Activated T-helper 1 cell treated with anti-CD3 and anti-CD28 coated beads, Interleukin-12 subunit alpha, Interleukin-12 subunit beta, Interleukin-2, Interleukin-4 antibody, amounts not matched to agents 30 ng/mL and 10 ng/mL and 1 ng/mL, durations not matched to agents 14 hours and 24 hours and 36 hours (primary cell): Measurements from ENCODE around the gene PSTPIP1. TPM values are rescaled to one million over a fixed set of nuclear protein-coding genes. Genes with fewer than 3 reads are reported as not detected.
A peak's percentile ranks its signal among the peaks of the same experiment; 100 is the strongest.

Experiments used
- DNase-seq: peaks from one replicate; pipeline ENCODE4 v3.0.0; 2021; ENCODE audit warnings: low spot score
- H3K27ac Mint-ChIP-seq: one replicate; pipeline ENCODE4 v1.8.0; 2021; ENCODE audit warnings: mild to moderate bottlenecking, mixed read lengths
- H3K27me3 Mint-ChIP-seq: one replicate; pipeline ENCODE4 v1.8.0; 2022; ENCODE audit warnings: mild to moderate bottlenecking, moderate library complexity, mixed read lengths; ENCODE audit not compliant: insufficient read depth
- H3K36me3 Mint-ChIP-seq: one replicate; pipeline ENCODE4 v1.8.0; 2021; ENCODE audit warnings: low read depth, mixed read lengths
- H3K4me1 Mint-ChIP-seq: one replicate; pipeline ENCODE4 v1.8.0; 2021; ENCODE audit warnings: low read depth, mixed read lengths
- H3K4me3 Mint-ChIP-seq: one replicate; pipeline ENCODE4 v1.8.0; 2021; ENCODE audit warnings: mild to moderate bottlenecking, moderate library complexity, mixed read lengths
- H3K9me3 Mint-ChIP-seq: one replicate; pipeline ENCODE4 v1.8.0; 2021; ENCODE audit warnings: mixed read lengths
- intact Hi-C: fragments of 100-400 bp; cut with micrococcal nuclease; formaldehyde crosslinking; loops from one replicate; pipeline ENCODE4 v1.15.1; 2024
- total RNA-seq: library from RNA; stranded (reverse); gene quantifications from 2 replicates; pipeline ENCODE4 v1.2.3, GENCODE V29; 2022

The PSTPIP1 gene
- total RNA-seq, 1 donor from 2014 or later, result 226 TPM

DNA sequence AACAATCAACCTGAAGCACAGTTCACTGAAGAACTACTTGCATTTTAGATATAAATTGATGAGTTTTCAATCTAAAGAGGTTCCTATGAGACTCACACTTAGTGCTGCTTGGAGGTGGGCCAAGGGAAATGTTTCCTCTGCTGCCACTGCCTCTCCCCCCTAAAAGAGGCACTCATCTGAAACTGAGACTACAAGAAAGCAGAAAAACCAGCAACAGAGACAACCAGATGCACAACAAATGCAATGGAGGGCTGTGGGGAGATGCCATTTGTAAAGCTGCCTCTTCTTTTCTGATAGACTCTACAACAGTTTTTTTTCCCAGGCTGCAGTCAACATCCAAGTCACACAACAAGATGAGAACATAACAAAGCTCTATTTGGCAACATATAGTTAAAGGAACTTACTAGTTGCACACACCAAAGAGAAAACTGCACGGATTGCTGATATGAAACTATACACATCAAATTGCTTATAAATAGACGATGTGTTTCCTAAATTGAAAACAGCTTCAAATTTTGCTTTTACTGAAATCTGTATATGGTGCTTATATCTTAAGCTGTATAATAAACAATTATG lies 64.9 kb downstream of the PSTPIP1 start:
- H3K9me3 Mint-ChIP-seq, result no peaks in the 10 kb centered on the region
- peaks cover 18% of the 10 kb centered on the region for H3K4me1 Mint-ChIP-seq
- H3K4me3 Mint-ChIP-seq, result no peak overlapping the region
- H3K27me3 Mint-ChIP-seq, result no peaks in the 10 kb centered on the region
- intact Hi-C loops, result no loop called here
- no peak overlapping the region for H3K27ac Mint-ChIP-seq
- DNase-seq, result no peak
- peaks cover 6% of the 10 kb centered on the region for H3K36me3 Mint-ChIP-seq

DNA sequence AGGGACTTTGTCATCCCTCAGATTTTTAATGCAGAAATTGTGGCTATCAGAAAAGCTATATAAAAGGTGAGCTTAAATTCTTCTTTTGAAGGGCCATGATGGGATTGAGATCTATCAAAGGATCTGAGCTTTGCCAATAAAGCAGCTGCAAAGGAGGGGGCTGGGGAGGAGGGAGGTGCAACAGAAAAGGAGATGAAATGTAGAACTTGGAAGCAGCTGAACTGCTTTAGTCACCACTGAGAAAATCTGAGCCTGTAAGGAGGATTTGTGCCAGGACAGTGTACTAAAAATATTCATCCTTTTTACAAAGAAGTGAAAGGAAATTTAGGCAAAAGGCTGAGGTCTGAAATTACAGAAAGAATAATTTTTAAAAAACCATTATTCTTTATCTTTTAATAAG lies 65.6 kb downstream of the PSTPIP1 start:
- intact Hi-C loops, result no loop called here
- Mint-ChIP-seq H3K27me3 (no peaks in the 10 kb centered on the region), H3K4me3 (no peak overlapping the region), H3K36me3 (peaks cover 4% of the 10 kb centered on the region), H3K9me3 (no peaks in the 10 kb centered on the region), H3K27ac (no peak overlapping the region), H3K4me1 (peaks cover 22% of the 10 kb centered on the region)
- no peak for DNase-seq

DNA sequence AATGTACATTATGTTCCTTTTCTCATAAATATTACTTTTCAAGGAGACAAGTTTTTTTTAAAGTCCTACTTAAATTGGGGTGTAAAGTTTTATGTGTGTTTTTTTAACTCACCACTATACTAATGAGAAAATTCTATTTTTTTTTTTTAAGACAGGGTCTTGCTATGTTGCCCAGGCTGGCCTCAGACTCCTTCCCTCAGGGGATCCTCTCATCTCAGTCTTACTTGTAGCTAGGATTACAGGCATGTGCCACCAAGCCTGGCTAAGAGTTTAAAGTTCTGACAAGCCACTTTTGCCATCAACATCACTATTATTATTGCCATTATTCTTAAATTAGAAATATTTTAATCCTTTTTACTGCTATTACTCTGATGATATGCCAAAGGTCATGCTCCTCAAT lies 68.3 kb downstream of the PSTPIP1 start:
- Mint-ChIP-seq H3K4me1 (peaks cover 34% of the 10 kb centered on the region), H3K36me3 (peaks cover 5% of the 10 kb centered on the region), H3K27me3 (peaks cover 2% of the 10 kb centered on the region), H3K4me3 (no peak overlapping the region), H3K27ac (no peak overlapping the region), H3K9me3 (no peaks in the 10 kb centered on the region)
- intact Hi-C loops, result no loop called here
- DNase-seq, result no peak

DNA sequence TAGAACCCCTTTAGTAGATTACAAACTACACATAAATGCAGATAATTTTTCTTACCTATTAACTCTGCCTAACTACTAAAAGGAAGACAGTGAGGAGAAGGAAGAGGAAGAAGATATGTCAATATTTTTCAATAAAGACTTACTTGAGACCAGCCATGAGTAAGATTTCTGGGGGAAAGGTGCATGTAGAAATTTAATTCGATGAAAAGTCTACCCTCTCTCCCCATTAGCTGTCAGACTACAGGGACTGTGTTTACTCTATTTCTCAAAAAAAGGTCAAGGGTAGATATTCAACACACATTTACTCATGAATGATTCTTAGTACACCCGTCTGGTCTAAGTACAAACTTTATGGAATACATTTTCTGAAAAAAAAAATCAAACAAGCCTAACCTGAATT lies 69.1 kb downstream of the PSTPIP1 start:
- H3K4me1 Mint-ChIP-seq, result peaks cover 34% of the 10 kb centered on the region
- intact Hi-C loops, result no loop called here
- H3K27ac Mint-ChIP-seq, result no peak overlapping the region
- no peak for DNase-seq
- no peaks in the 10 kb centered on the region for H3K9me3 Mint-ChIP-seq
- peaks cover 2% of the 10 kb centered on the region for H3K27me3 Mint-ChIP-seq
- H3K4me3 Mint-ChIP-seq, result no peak overlapping the region
- H3K36me3 Mint-ChIP-seq, result peaks cover 5% of the 10 kb centered on the region

DNA sequence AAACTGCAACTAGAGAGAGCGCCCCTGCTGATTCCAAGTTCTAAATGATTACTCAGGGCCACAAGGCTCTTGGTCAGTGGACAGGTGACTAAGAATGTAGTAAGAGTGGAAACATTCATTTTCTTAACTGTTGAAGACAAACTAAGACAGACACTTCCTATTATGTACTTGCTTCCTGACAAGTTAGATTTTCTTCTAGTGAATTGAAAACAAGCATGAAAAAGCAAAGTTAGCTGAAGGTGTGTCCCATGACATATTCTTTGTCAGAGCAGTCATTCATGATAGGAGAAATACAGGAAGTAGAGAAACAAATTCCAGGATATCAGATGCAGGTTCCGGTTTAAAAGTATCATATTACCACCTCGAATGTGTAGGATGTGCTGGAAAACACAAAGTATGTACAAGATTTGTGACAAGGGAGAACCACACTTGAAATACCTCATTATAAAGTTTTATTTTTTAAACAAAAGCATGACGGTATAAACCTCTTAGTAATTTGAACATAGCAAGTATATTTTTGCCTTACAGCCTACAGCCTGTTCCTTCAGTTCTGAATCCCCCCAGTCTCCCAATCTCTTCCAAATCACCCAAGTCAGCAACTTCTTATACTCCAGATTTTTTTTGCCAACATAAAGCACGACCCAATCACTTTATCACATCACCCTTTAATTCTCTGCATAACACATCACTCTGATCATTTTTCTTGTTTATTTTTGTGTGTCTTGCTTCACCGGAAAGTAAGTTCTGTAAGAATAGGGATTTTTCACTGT lies 69.8 kb downstream of the PSTPIP1 start:
- DNase-seq, result no peak
- Mint-ChIP-seq H3K4me3 (no peak overlapping the region), H3K27me3 (peaks cover 5% of the 10 kb centered on the region), H3K36me3 (peaks cover 8% of the 10 kb centered on the region), H3K4me1 (peaks cover 34% of the 10 kb centered on the region), H3K27ac (no peak overlapping the region), H3K9me3 (no peaks in the 10 kb centered on the region)
- intact Hi-C loops, result loop anchor here (5.0 kb wide), 1 partner anchor 732 kb away; no protein-coding TSS in a partner anchor

DNA sequence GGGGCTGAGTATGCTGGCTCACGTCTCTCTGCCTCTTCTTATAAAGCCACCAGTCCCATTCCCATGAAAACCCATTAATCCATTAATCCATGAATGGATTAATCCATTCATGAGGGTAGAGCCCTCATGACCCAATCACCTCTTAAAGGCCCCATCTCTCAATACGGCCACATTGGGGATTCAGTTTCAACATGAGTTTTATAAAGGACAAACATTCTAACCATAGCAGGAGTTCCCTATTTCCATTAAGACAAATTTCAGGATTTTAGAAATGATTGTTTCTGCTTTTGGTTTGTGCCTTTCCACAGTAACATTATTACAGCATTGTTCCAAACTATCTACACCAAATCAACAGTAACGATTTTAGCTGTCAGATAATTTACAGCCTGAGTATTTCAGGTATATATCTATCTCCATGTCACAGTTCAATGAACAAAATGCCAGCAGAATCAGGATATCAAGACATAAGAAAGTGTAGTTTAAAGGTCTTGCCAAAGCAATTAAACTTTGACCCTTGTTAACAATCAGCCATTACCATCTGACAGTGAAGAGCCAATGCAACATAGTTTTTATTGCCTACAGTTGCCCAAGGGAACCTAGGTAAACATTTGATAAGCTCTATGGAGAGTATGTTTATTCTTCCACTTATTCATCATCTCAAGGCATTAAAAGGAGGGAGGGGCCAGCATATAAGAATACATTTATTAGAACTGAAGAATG lies 72.2 kb downstream of the PSTPIP1 start:
- no peak overlapping the region for H3K4me3 Mint-ChIP-seq
- no peaks in the 10 kb centered on the region for H3K9me3 Mint-ChIP-seq
- no peak overlapping the region for H3K27ac Mint-ChIP-seq
- peaks cover 8% of the 10 kb centered on the region for H3K36me3 Mint-ChIP-seq
- peaks cover 8% of the 10 kb centered on the region for H3K27me3 Mint-ChIP-seq
- H3K4me1 Mint-ChIP-seq, result peaks cover 35% of the 10 kb centered on the region
- intact Hi-C loops, result loop anchor here (1.0 to 5.0 kb wide), 2 partner anchors 92 to 735 kb away; no protein-coding TSS in a partner anchor
- DNase-seq, result no peak

DNA sequence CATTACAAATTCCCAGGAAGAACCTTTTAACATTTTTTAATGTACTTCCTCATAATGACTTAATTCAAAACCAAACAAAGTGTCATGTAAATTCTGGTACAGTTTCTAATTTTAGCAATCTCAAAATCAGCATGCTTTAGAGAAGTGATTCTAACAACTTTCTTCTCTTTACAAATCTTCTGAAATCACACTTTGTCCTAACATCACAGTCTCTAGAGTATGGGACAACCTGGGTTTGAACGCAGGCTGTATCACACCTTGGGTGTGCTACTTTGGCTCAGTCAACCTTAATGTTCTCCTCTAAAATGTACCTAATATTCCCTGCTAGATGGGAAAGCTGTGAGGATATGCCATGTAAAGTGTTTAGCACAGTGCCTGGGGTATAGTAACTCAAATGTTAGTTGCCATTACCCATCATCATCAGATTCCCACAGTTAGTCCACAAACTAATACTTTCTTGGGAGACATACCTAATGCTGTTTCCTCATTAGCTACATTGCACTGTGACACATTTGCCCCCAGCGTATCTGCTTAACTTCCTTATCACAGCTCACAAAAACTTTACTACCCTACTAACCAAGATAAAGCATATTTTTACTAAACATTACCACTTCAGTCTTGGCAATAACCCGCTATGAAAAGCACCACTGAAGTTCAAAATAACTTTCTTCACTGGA lies 72.9 kb downstream of the PSTPIP1 start:
- Mint-ChIP-seq H3K27ac (no peak overlapping the region), H3K36me3 (peaks cover 8% of the 10 kb centered on the region), H3K27me3 (peaks cover 8% of the 10 kb centered on the region), H3K4me1 (peaks cover 35% of the 10 kb centered on the region), H3K4me3 (no peak overlapping the region), H3K9me3 (no peaks in the 10 kb centered on the region)
- intact Hi-C loops, result loop anchor here (1.0 to 5.0 kb wide), 2 partner anchors 93 to 736 kb away; no protein-coding TSS in a partner anchor
- DNase-seq, result no peak

DNA sequence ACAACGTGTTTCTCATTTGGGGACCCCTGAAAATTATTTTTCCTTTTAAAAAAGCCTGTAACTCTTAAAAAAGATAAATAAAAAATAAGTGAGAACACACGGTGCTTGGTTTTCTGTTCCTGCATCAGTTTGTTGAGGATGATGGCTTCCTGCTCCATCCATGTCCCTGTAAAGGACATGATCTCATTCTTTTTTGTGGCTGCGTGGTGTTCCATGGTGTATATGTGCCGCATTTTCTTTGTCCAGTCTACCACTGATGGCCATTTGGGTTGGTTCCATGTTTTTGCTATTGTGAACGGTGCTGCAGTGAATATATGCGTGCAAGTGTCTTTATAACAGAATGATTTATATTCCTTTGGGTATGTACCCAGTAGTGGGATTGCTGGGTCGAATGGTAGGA lies 73.7 kb downstream of the PSTPIP1 start:
- Mint-ChIP-seq H3K36me3 (peaks cover 7% of the 10 kb centered on the region), H3K27ac (no peak overlapping the region), H3K9me3 (no peaks in the 10 kb centered on the region), H3K4me3 (no peak overlapping the region), H3K4me1 (peaks cover 35% of the 10 kb centered on the region), H3K27me3 (peaks cover 8% of the 10 kb centered on the region)
- intact Hi-C loops, result loop anchor here (5.0 kb wide), 1 partner anchor 736 kb away; no protein-coding TSS in a partner anchor
- DNase-seq, result no peak

DNA sequence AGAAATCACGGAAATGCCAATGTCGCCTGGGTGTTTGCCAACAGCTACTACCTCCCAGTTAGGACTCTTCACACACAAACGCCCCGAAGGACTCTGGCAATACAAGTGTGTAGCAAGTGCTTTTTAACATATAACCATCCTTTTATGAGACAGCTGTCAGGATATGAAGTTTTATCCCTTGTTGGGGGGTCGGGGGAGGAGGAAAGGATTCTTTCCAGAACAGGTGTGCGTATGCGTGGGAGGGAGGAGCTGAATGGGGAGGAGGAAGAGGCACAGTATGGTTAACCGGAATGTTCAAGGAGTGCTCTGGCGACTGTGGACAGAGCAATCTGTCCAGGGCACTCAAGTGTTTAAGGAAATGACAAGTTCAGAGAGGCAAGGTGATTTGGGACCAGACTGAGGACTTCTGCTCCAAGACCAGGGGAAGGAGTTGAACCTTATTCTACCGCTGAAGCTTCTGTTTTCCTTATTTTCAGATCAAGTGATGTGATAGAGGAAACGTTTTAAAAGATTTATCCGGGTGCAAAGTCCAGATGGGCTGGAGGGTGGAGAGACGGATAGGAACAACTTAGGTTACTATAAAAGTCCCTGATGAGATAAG lies 74.7 kb downstream of the PSTPIP1 start:
- intact Hi-C loops, result loop anchor here (2.0 to 5.0 kb wide), 3 partner anchors 55 to 737 kb away; partner anchors contain the start of genes HMG20A and PEAK1
- peak overlapping the region; percentile 74 for H3K27ac Mint-ChIP-seq
- peaks cover 5% of the 10 kb centered on the region for H3K36me3 Mint-ChIP-seq
- peaks cover 33% of the 10 kb centered on the region for H3K4me1 Mint-ChIP-seq
- no peaks in the 10 kb centered on the region for H3K9me3 Mint-ChIP-seq
- H3K4me3 Mint-ChIP-seq, result peak overlapping the region; percentile 87
- H3K27me3 Mint-ChIP-seq, result peaks cover 13% of the 10 kb centered on the region
- DNase-seq, result no peak

DNA sequence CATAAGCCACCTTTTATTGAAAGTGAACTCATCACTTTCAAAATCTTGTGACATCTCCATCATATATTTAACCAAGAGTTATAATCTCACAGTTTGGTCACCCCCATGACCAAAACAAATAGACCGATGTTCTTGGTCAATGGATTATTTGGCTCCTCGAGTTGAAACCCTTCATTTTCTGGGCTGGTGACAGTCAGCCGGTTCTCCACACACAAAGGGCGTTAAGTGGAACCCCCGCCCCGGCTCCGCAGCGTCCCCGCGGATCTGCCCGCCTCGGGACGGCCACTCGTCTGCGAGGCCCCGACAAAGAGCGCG lies 75.2 kb downstream of the PSTPIP1 start:
- peaks cover 16% of the 10 kb centered on the region for H3K27me3 Mint-ChIP-seq
- H3K9me3 Mint-ChIP-seq, result no peaks in the 10 kb centered on the region
- intact Hi-C loops, result loop anchor here (2.0 kb wide), 2 partner anchors 55 to 351 kb away; partner anchors contain the start of genes HMG20A and PEAK1
- H3K4me1 Mint-ChIP-seq, result peaks cover 28% of the 10 kb centered on the region
- no peak overlapping the region for H3K27ac Mint-ChIP-seq
- no peak for DNase-seq
- H3K4me3 Mint-ChIP-seq, result peak overlapping the region; percentile 87
- peaks cover 5% of the 10 kb centered on the region for H3K36me3 Mint-ChIP-seq

DNA sequence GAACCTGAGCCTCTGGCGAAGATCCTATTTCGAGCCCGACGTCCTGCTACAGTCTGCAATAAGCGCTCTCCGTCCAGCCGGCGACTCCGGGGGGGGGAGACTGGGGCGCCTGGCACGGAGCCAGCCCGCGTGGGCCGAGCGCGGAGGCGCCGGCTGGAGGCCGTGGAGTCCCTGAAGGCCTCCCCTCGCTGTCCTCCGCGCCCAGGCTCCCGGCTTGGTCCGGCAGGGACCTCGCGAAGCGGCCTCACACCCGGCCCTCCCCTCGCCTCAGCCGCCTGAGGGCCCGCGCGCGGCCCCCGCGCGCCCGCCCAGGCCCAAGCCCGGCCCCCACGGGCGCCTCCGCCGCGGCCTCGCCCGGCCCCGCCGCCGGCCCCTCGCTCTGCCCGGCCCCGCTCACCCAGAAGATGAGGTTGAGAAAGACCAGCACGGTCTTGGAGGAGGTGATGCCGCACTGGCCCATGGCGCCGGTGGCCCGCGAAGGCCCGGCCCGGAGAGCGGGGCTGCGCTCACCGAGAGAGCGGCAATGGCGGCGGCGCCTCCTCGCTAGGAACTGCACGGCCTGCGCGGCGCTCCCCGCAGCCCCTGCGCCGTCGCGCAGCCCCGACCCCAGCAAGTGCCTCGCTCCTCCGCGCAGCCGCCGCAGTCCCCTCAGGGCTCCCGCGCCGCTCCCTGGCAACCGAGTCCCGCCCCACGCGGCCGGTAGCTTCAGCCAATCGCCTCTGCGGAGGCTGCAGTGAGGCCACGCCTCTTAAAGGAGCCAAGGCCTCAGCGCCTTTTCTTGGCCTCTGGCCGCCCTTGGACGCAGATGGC lies 75.8 kb downstream of the PSTPIP1 start, which contains the start of gene TSPAN3:
TSS of gene TSPAN3 (minus strand) at position 615 of the 810 bp plus-strand sequence. CDS start at position 460, 155 bp downstream.
- peak within 1 kb of the TSS; percentile 42 for H3K27ac Mint-ChIP-seq
- H3K4me1 Mint-ChIP-seq, result peaks cover 27% of the 10 kb centered on the region
- H3K4me3 Mint-ChIP-seq, result peak within 1 kb of the TSS; percentile 87
- peaks cover 19% of the 10 kb centered on the region for H3K27me3 Mint-ChIP-seq
- DNase-seq, result peak; percentile 91
- intact Hi-C loops, result loop anchor here (1.0 to 2.0 kb wide), 4 partner anchors 56 to 350 kb away; partner anchors contain the start of genes HMG20A, PEAK1 and RCN2
- H3K36me3 Mint-ChIP-seq, result peaks cover 5% of the 10 kb centered on the region
- no peaks in the 10 kb centered on the region for H3K9me3 Mint-ChIP-seq
